Superior temporal gyrus (tissue), 1 donor: Measurements from ENCODE around the gene ARRDC1.

Source experiments
- DNase-seq: peaks from one replicate; pipeline ENCODE4 v3.0.0-alpha.2; 2016; ENCODE audit errors: extremely low spot score

Gene ARRDC1

GRCh38 chr9:137640862-137641261, 35.4 kb downstream of the ARRDC1 start:
- DNase-seq: no peak

GRCh38 chr9:137642118-137642601, 36.7 kb downstream of the ARRDC1 start:
- no peak for DNase-seq

GRCh38 chr9:137642892-137643291, 37.4 kb downstream of the ARRDC1 start:
- DNase-seq: no peak

GRCh38 chr9:137643921-137644320, 38.4 kb downstream of the ARRDC1 start:
- no peak for DNase-seq

GRCh38 chr9:137645211-137645610, 39.7 kb downstream of the ARRDC1 start:
- DNase-seq: no peak

GRCh38 chr9:137646341-137646740, 40.9 kb downstream of the ARRDC1 start:
- DNase-seq: no peak

GRCh38 chr9:137647096-137647714, 41.7 kb downstream of the ARRDC1 start:
- no peak for DNase-seq

GRCh38 chr9:137648396-137648795, 42.9 kb downstream of the ARRDC1 start:
- no peak for DNase-seq

GRCh38 chr9:137649553-137649952, 44.1 kb downstream of the ARRDC1 start:
- DNase-seq: no peak

- DNase-seq: no peak
These were observed 44.8 kb downstream of the ARRDC1 start for GRCh38 chr9:137650259-137650658.

GRCh38 chr9:137650779-137651178, 45.3 kb downstream of the ARRDC1 start:
- DNase-seq: no peak

GRCh38 chr9:137656416-137656815, 50.9 kb downstream of the ARRDC1 start:
- no peak for DNase-seq

- no peak for DNase-seq
These were observed 52.1 kb downstream of the ARRDC1 start for GRCh38 chr9:137657606-137658005.

- DNase-seq: no peak
These were observed 53.3 kb downstream of the ARRDC1 start for GRCh38 chr9:137658781-137659180.

- DNase-seq: no peak
These were observed 54.7 kb downstream of the ARRDC1 start for GRCh38 chr9:137660144-137660543.

- no peak for DNase-seq
These were observed 58.1 kb downstream of the ARRDC1 start for GRCh38 chr9:137663584-137663983.

GRCh38 chr9:137664676-137665075, 59.2 kb downstream of the ARRDC1 start:
- DNase-seq: no peak
